Measurements from ENCODE around the gene MYCBP2.

Gene MYCBP2, protein sequence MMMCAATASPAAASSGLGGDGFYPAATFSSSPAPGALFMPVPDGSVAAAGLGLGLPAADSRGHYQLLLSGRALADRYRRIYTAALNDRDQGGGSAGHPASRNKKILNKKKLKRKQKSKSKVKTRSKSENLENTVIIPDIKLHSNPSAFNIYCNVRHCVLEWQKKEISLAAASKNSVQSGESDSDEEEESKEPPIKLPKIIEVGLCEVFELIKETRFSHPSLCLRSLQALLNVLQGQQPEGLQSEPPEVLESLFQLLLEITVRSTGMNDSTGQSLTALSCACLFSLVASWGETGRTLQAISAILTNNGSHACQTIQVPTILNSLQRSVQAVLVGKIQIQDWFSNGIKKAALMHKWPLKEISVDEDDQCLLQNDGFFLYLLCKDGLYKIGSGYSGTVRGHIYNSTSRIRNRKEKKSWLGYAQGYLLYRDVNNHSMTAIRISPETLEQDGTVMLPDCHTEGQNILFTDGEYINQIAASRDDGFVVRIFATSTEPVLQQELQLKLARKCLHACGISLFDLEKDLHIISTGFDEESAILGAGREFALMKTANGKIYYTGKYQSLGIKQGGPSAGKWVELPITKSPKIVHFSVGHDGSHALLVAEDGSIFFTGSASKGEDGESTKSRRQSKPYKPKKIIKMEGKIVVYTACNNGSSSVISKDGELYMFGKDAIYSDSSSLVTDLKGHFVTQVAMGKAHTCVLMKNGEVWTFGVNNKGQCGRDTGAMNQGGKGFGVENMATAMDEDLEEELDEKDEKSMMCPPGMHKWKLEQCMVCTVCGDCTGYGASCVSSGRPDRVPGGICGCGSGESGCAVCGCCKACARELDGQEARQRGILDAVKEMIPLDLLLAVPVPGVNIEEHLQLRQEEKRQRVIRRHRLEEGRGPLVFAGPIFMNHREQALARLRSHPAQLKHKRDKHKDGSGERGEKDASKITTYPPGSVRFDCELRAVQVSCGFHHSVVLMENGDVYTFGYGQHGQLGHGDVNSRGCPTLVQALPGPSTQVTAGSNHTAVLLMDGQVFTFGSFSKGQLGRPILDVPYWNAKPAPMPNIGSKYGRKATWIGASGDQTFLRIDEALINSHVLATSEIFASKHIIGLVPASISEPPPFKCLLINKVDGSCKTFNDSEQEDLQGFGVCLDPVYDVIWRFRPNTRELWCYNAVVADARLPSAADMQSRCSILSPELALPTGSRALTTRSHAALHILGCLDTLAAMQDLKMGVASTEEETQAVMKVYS (N-terminal part only)

DNA sequence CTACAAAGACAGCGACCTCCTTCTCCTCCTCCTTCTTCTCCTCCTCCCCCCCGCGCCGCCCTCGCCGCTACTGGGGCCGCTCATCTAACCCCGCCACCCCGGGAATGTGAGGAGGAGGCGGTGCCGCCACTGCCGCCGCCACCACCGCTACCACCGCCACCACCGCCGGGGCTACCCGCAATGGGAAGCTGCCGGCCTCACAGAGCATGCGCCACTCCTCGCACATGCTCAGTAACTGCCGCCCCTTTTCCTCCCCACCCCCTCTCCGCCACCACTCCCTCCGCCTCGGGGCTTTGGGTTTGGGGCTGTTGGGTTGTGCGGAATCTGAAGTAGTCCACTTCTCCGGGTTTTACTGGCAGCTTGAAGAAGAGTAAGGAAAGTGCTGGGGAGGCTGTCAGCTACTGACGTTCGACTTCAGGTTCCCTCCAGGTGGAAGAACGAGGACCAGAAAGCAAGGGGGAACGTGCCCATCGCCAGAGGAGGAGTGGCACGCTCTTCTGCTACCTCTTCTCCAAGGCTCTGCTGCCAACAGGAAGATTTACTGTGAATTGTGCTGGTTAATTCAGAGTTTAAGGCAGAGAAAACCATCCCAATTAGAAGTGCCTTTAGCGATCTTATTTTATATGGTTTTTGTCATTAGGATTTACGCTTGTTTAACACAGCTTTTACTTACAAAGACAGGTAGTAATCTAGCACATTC, at the start of gene MYCBP2:
Gene MYCBP2 (minus strand): TSS at position 190 of the 700 bp plus-strand sequence. CDS start 319 bp downstream, outside the sequence.
- peaks cover 20% of the 10 kb centered on the region for H3K27me3 ChIP-seq (ENCODE audit: control insufficient read depth, insufficient read depth, low read length)
- H3K9ac ChIP-seq (ENCODE audit: low read length), result peak within 1 kb of the TSS; percentile 75
- peaks cover 26% of the 10 kb centered on the region for H3K4me1 ChIP-seq (ENCODE audit: control insufficient read depth, insufficient read depth, low read length)
- H3K9me3 ChIP-seq (ENCODE audit: control insufficient read depth, insufficient read depth, low read depth, low read length), result no peaks in the 10 kb centered on the region
- no peaks in the 10 kb centered on the region for H3K36me3 ChIP-seq (ENCODE audit: control insufficient read depth, insufficient read depth, low read length)
- peak within 1 kb of the TSS; percentile 99 for H3K4me3 ChIP-seq (ENCODE audit: low read depth, low read length)
- H3K27ac ChIP-seq (ENCODE audit: low read depth, low read length), result peak within 1 kb of the TSS; percentile 51; the same call in 1 of the 2 replicates

DNA sequence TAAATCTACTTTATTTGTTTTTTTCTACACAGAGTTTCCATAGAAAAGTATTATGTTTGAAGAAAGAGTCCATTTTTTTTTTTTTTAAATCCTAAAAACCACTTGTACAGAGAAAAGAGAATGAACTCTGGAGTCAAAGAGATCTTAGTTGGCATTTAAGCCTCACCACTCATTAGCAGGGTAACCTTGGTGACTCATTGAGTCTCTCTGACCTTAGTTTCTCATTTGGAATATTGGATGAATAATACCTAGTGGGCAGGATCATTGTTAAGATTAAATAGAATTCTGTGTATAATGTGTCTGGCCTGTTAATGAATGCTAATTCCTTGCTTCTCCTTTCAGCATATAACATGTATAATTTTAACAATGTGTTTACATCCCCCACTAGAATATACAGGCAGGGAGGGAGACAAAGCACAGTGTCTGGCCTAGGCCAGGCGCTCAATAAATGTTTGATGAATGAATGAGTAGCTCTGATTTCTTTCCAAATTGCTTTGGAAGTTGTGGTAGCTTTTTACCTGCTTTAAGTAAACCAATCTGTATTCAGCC, 48.7 kb upstream of the MYCBP2 start:
- H3K9ac ChIP-seq (ENCODE audit: low read length), result no peak overlapping the region
- H3K4me1 ChIP-seq (ENCODE audit: control insufficient read depth, insufficient read depth, low read length), result peaks cover 22% of the 10 kb centered on the region
- no peaks in the 10 kb centered on the region for H3K9me3 ChIP-seq (ENCODE audit: control insufficient read depth, insufficient read depth, low read depth, low read length)
- no peak overlapping the region for H3K27ac ChIP-seq (ENCODE audit: low read depth, low read length)
- H3K27me3 ChIP-seq (ENCODE audit: control insufficient read depth, insufficient read depth, low read length), result no peaks in the 10 kb centered on the region
- no peaks in the 10 kb centered on the region for H3K36me3 ChIP-seq (ENCODE audit: control insufficient read depth, insufficient read depth, low read length)
- H3K4me3 ChIP-seq (ENCODE audit: low read depth, low read length), result no peak overlapping the region

DNA sequence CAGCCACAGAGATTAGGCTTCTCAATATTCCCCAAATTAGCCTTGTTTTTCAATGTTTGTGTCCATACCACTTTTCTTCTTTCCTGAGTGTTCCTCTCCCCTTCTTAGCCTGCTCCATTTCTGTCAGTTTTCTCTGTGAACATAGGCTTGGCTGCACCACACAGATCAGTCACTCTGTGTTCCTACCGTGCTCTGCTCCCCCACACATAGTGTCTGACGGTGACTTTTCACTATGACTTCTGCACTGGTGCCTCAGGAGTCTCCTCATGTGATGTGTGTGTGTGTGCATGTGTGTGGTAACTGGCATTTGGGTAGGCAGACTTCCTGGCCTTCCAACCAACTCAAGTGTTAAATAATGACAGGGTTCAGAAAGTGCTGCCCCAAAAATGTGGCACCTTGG, 47.9 kb upstream of the MYCBP2 start:
- H3K9me3 ChIP-seq (ENCODE audit: control insufficient read depth, insufficient read depth, low read depth, low read length), result no peaks in the 10 kb centered on the region
- no peaks in the 10 kb centered on the region for H3K36me3 ChIP-seq (ENCODE audit: control insufficient read depth, insufficient read depth, low read length)
- no peak overlapping the region for H3K9ac ChIP-seq (ENCODE audit: low read length)
- H3K27ac ChIP-seq (ENCODE audit: low read depth, low read length), result no peak overlapping the region
- no peaks in the 10 kb centered on the region for H3K27me3 ChIP-seq (ENCODE audit: control insufficient read depth, insufficient read depth, low read length)
- H3K4me3 ChIP-seq (ENCODE audit: low read depth, low read length), result no peak overlapping the region
- peaks cover 22% of the 10 kb centered on the region for H3K4me1 ChIP-seq (ENCODE audit: control insufficient read depth, insufficient read depth, low read length)

DNA sequence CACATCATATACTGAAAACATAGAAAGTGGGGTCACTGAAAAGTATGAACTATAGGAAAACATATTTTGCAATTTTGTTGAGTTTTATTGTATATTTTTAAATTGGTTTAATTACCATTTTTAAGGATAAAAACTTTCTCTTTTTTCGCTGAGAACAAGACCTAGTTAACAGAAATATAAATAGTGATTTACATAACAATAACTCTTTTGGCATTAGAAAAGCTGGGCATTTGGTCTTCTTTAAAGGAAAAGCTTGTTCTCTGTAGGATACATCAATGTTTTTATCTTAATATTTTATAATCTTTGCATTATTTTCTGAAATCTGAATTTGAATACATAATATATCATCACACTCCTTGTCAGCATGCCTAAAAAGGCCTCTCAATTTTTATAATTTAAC, 47.4 kb upstream of the MYCBP2 start:
- no peaks in the 10 kb centered on the region for H3K9me3 ChIP-seq (ENCODE audit: control insufficient read depth, insufficient read depth, low read depth, low read length)
- H3K4me3 ChIP-seq (ENCODE audit: low read depth, low read length), result no peak overlapping the region
- peaks cover 22% of the 10 kb centered on the region for H3K4me1 ChIP-seq (ENCODE audit: control insufficient read depth, insufficient read depth, low read length)
- no peaks in the 10 kb centered on the region for H3K27me3 ChIP-seq (ENCODE audit: control insufficient read depth, insufficient read depth, low read length)
- no peak overlapping the region for H3K9ac ChIP-seq (ENCODE audit: low read length)
- H3K36me3 ChIP-seq (ENCODE audit: control insufficient read depth, insufficient read depth, low read length), result no peaks in the 10 kb centered on the region
- H3K27ac ChIP-seq (ENCODE audit: low read depth, low read length), result no peak overlapping the region

DNA sequence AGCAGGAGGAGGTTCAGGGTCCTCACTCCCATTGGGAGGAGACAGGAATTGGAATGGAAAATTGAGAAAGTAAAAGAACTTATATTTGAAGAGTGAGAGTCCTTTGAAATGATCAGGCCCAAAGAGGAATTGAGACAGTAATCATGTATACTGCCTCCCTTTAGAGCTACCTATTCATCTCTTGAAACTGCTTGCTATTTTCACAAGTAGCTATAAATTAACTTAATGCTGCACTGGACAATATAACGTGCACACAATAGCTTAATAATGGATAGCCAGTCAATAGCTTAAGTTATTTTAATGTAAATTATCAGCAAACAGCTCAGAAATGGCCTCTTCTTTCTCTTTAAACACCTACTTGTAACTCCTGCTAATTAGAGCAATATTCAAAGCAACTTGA, 46.6 kb upstream of the MYCBP2 start:
- no peak overlapping the region for H3K9ac ChIP-seq (ENCODE audit: low read length)
- peaks cover 22% of the 10 kb centered on the region for H3K4me1 ChIP-seq (ENCODE audit: control insufficient read depth, insufficient read depth, low read length)
- H3K27me3 ChIP-seq (ENCODE audit: control insufficient read depth, insufficient read depth, low read length), result no peaks in the 10 kb centered on the region
- no peaks in the 10 kb centered on the region for H3K9me3 ChIP-seq (ENCODE audit: control insufficient read depth, insufficient read depth, low read depth, low read length)
- no peaks in the 10 kb centered on the region for H3K36me3 ChIP-seq (ENCODE audit: control insufficient read depth, insufficient read depth, low read length)
- no peak overlapping the region for H3K27ac ChIP-seq (ENCODE audit: low read depth, low read length)
- no peak overlapping the region for H3K4me3 ChIP-seq (ENCODE audit: low read depth, low read length)

DNA sequence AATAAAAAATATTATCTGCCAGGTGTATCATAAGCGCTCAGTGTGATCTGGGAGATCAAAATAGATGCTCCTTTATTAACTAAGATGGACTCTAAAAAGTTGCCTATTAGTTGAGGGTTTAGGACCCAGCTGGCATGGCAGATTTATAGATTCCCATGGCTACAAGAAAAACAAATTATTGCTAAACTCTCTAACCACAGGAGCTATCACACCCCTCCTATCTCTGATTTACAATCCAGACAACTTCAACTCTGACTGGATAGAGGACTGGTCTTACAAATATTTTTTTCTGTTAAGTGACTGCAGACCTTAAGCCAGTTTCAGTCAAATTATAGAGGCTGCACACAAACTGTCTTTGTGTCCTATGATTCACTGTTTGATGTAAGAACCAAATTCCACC, 45.4 kb upstream of the MYCBP2 start:
- H3K4me3 ChIP-seq (ENCODE audit: low read depth, low read length), result no peak overlapping the region
- no peak overlapping the region for H3K27ac ChIP-seq (ENCODE audit: low read depth, low read length)
- H3K9me3 ChIP-seq (ENCODE audit: control insufficient read depth, insufficient read depth, low read depth, low read length), result no peaks in the 10 kb centered on the region
- H3K27me3 ChIP-seq (ENCODE audit: control insufficient read depth, insufficient read depth, low read length), result no peaks in the 10 kb centered on the region
- no peaks in the 10 kb centered on the region for H3K36me3 ChIP-seq (ENCODE audit: control insufficient read depth, insufficient read depth, low read length)
- peaks cover 22% of the 10 kb centered on the region for H3K4me1 ChIP-seq (ENCODE audit: control insufficient read depth, insufficient read depth, low read length)
- H3K9ac ChIP-seq (ENCODE audit: low read length), result no peak overlapping the region

DNA sequence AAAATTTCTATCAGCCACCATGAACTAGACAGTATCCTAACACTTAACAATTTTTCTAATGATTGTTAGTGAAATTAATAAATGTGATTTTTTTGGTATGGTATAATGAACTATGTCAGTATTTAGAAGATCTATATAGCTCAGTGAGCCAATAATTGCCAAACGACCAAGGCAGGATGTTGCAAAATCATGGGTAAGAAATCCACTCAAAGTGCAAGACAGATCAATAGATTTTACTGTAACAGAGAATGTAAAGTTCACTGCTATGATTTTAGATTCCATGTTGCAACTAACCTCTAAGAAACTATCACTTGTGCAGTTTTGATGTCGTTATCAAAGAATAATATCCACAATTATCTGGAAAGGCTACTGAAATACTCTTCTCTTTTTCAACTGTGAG, 44.0 kb upstream of the MYCBP2 start:
- no peak overlapping the region for H3K4me3 ChIP-seq (ENCODE audit: low read depth, low read length)
- H3K27me3 ChIP-seq (ENCODE audit: control insufficient read depth, insufficient read depth, low read length), result no peaks in the 10 kb centered on the region
- no peak overlapping the region for H3K27ac ChIP-seq (ENCODE audit: low read depth, low read length)
- H3K9me3 ChIP-seq (ENCODE audit: control insufficient read depth, insufficient read depth, low read depth, low read length), result no peaks in the 10 kb centered on the region
- no peak overlapping the region for H3K9ac ChIP-seq (ENCODE audit: low read length)
- H3K4me1 ChIP-seq (ENCODE audit: control insufficient read depth, insufficient read depth, low read length), result peaks cover 22% of the 10 kb centered on the region
- no peaks in the 10 kb centered on the region for H3K36me3 ChIP-seq (ENCODE audit: control insufficient read depth, insufficient read depth, low read length)

DNA sequence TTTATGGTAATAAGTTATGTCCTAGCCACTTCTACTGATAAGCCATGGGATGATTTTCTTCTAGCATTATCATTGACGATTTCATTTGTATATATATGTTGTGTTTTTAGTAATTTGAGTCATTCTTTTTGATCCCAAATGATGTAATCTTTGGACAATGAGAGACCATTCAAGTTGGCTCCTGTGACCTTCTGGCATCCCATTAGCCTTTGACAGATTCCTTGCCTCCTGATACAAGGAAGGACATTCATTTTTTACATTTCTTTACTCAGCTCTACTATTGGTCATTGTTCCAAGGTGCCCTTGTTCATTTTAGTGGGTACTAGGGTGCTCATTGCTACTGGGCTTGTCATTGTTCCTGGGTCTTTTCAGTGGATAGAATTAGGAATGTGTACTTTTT, 35.3 kb upstream of the MYCBP2 start:
- H3K4me1 ChIP-seq (ENCODE audit: control insufficient read depth, insufficient read depth, low read length), result no peaks in the 10 kb centered on the region
- no peaks in the 10 kb centered on the region for H3K9me3 ChIP-seq (ENCODE audit: control insufficient read depth, insufficient read depth, low read depth, low read length)
- H3K4me3 ChIP-seq (ENCODE audit: low read depth, low read length), result no peak overlapping the region
- no peak overlapping the region for H3K27ac ChIP-seq (ENCODE audit: low read depth, low read length)
- no peaks in the 10 kb centered on the region for H3K27me3 ChIP-seq (ENCODE audit: control insufficient read depth, insufficient read depth, low read length)
- H3K9ac ChIP-seq (ENCODE audit: low read length), result no peak overlapping the region
- H3K36me3 ChIP-seq (ENCODE audit: control insufficient read depth, insufficient read depth, low read length), result no peaks in the 10 kb centered on the region

DNA sequence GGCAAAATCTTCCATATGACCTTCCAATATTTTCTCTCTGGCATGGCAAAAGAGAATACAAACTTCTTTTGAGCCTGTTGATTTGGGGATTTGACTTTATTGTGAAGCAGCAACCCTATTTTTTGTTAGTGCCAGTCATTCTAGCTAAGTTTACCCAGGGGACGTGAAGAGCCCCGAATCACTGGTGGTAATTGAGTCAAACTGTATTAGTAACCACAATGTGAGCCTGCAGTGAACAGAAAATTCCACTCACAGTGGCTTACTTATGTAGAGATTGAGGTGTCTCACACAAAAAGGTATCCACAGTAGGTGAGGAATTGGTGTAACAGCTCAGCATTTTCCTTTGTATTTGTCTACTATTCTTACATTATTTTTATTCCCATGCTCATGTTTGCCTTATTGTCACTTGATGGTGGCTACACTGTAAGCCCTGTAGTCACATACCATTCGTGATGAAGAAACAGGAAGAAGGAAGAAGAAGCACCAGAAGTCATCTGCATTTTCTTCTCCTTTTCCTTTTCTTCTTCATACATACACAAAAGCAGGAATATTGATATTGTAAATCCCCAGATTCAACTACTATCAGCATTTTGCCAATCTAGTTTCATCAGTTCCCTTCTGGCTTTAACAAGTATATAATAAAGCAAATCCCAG, 33.3 kb upstream of the MYCBP2 start:
- Histone ChIP-seq H3K27ac (ENCODE audit: low read depth, low read length) (no peak overlapping the region), H3K4me1 (ENCODE audit: control insufficient read depth, insufficient read depth, low read length) (no peaks in the 10 kb centered on the region), H3K9me3 (ENCODE audit: control insufficient read depth, insufficient read depth, low read depth, low read length) (no peaks in the 10 kb centered on the region), H3K36me3 (ENCODE audit: control insufficient read depth, insufficient read depth, low read length) (no peaks in the 10 kb centered on the region), H3K4me3 (ENCODE audit: low read depth, low read length) (no peak overlapping the region), H3K9ac (ENCODE audit: low read length) (no peak overlapping the region), H3K27me3 (ENCODE audit: control insufficient read depth, insufficient read depth, low read length) (no peaks in the 10 kb centered on the region)

DNA sequence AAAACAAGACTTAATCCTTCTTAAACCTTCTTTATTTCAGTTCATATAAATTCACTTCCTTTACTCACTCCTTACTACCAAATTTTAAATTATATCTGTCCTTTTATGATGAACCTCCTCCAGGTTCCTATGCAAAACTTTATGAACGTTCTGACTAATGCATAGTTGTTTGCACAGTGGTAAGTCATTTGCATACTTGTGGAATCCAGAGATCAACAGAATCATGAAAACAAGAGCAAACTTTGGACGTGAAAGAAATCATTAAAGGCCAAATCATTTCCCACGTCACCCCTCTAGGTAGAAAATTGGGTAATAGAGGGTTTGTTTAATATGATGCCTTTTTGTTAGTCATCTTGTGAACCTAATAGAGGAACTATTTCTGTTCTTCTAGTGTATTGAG, 32.3 kb upstream of the MYCBP2 start:
- Histone ChIP-seq H3K4me3 (ENCODE audit: low read depth, low read length) (no peak overlapping the region), H3K9me3 (ENCODE audit: control insufficient read depth, insufficient read depth, low read depth, low read length) (no peaks in the 10 kb centered on the region), H3K4me1 (ENCODE audit: control insufficient read depth, insufficient read depth, low read length) (no peaks in the 10 kb centered on the region), H3K36me3 (ENCODE audit: control insufficient read depth, insufficient read depth, low read length) (no peaks in the 10 kb centered on the region), H3K27ac (ENCODE audit: low read depth, low read length) (no peak overlapping the region), H3K9ac (ENCODE audit: low read length) (no peak overlapping the region), H3K27me3 (ENCODE audit: control insufficient read depth, insufficient read depth, low read length) (no peaks in the 10 kb centered on the region)

Data from HUES6 (cell line).